HepG2 (cell line): ENCODE data around the gene EEF1E1.

ENCODE experiments used
- ARHGAP35 ChIP-seq: sonication (generic); formaldehyde crosslinking; IDR thresholded peaks from 2 replicates; pipeline ENCODE4 v1.9.0; 2022; ENCODE audit warnings: mild to moderate bottlenecking, inconsistent platforms, moderate library complexity, missing genetic modification reagents, borderline replicate concordance
- CREB1 ChIP-seq, 2 experiments: fragments of 450-650 bp in 1 of 2; IDR thresholded peaks; 2 replicates each; pipeline ENCODE4 v1.6.1; 2016 to 2017; ENCODE audit warnings: control low read depth in 1 of 2, mild to moderate bottlenecking in 1 of 2, missing compliant biosample characterization in 1 of 2, missing genetic modification characterization in 1 of 2
- EZH2 ChIP-seq: conservative IDR thresholded peaks from 2 replicates; pipeline ENCODE4 v1.6.1; 2012; ENCODE audit warnings: mild to moderate bottlenecking, low read depth, low read length, moderate library complexity
- MAFK ChIP-seq, 2 experiments: IDR thresholded peaks in 1 of 2; conservative IDR thresholded peaks in 1 of 2; 2 replicates each; pipeline ENCODE4 v1.6.1; 2011; ENCODE audit warnings: improper control_type of control experiment in 2 of 2, low read length in 2 of 2
- PRMT3 ChIP-seq: sonication (generic); formaldehyde crosslinking; IDR thresholded peaks from 2 replicates; pipeline ENCODE4 v1.8.1; 2022; ENCODE audit warnings: low read depth, mild to moderate bottlenecking, moderate library complexity, missing genetic modification reagents, borderline replicate concordance
- TOE1 ChIP-seq: sonication (generic); formaldehyde crosslinking; IDR thresholded peaks from 2 replicates; pipeline ENCODE4 v1.4.0; 2020; ENCODE audit warnings: mild to moderate bottlenecking, missing genetic modification reagents
- ZKSCAN1 ChIP-seq: fragments of 150-350 bp; IDR thresholded peaks from 2 replicates; pipeline ENCODE4 v1.6.1; 2014; ENCODE audit warnings: low read length
- ZNF496 ChIP-seq: sonication (generic); formaldehyde crosslinking; IDR thresholded peaks from 2 replicates; pipeline ENCODE4 v1.8.1; 2023; ENCODE audit warnings: mild to moderate bottlenecking, moderate library complexity, missing genetic modification reagents; ENCODE audit not compliant: insufficient replicate concordance
- ZNF703 ChIP-seq: sonication (generic); formaldehyde crosslinking; IDR thresholded peaks from 2 replicates; pipeline ENCODE4 v1.5.1; 2020; ENCODE audit warnings: missing genetic modification reagents, mild to moderate bottlenecking, moderate library complexity, borderline replicate concordance
- ZNF766 ChIP-seq: sonication (generic); formaldehyde crosslinking; IDR thresholded peaks from 2 replicates; pipeline ENCODE4 v1.5.0; 2020; ENCODE audit warnings: missing genetic modification reagents, borderline replicate concordance
- TF ChIP-seq, protein P1 (sequence below): sonication (generic); formaldehyde crosslinking; IDR thresholded peaks from 2 replicates; pipeline ENCODE4 v1.8.0; 2022; ENCODE audit warnings: mild to moderate bottlenecking, missing genetic modification reagents, moderate library complexity
- TF ChIP-seq, protein P2 (sequence below): sonication (generic); formaldehyde crosslinking; IDR thresholded peaks from 2 replicates; pipeline ENCODE4 v1.5.0; 2020; ENCODE audit warnings: mild to moderate bottlenecking, missing genetic modification reagents, moderate library complexity
- TF ChIP-seq, protein P3 (sequence below): sonication (generic); formaldehyde crosslinking; IDR thresholded peaks from 2 replicates; pipeline ENCODE4 v1.8.1; 2023; ENCODE audit warnings: missing genetic modification reagents, mild to moderate bottlenecking, borderline replicate concordance
- TF ChIP-seq, protein P4 (sequence below): sonication (generic); formaldehyde crosslinking; IDR thresholded peaks from 2 replicates; pipeline ENCODE4 v1.5.1; 2020; ENCODE audit warnings: missing genetic modification reagents, mild to moderate bottlenecking, borderline replicate concordance

DNA sequence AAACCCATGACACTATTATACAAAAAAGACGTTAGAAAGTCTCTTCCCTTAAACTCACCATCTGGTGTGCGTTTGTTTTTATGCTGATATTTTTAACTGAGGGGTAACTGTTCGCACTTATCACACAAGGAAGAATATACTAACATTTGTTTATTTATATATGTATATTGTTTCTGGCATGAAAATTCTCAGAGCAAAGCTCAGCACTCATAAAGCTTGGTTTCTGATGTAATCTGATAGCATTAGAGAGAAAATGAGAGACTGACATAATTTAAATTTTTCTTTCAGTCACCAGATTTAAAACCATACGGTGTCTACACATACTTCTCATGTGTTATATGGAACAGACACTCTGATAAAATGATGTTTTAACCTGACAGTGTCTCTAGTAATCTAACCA is 45.1 kb downstream of the EEF1E1 start:
- no peak for TF ChIP-seq PRMT3 (CRISPR knock-in tag)
- TF ChIP-seq ZKSCAN1, result no peak
- TF ChIP-seq, protein P1, sequence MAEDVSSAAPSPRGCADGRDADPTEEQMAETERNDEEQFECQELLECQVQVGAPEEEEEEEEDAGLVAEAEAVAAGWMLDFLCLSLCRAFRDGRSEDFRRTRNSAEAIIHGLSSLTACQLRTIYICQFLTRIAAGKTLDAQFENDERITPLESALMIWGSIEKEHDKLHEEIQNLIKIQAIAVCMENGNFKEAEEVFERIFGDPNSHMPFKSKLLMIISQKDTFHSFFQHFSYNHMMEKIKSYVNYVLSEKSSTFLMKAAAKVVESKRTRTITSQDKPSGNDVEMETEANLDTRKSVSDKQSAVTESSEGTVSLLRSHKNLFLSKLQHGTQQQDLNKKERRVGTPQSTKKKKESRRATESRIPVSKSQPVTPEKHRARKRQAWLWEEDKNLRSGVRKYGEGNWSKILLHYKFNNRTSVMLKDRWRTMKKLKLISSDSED, result no peak
- TF ChIP-seq, protein P2, sequence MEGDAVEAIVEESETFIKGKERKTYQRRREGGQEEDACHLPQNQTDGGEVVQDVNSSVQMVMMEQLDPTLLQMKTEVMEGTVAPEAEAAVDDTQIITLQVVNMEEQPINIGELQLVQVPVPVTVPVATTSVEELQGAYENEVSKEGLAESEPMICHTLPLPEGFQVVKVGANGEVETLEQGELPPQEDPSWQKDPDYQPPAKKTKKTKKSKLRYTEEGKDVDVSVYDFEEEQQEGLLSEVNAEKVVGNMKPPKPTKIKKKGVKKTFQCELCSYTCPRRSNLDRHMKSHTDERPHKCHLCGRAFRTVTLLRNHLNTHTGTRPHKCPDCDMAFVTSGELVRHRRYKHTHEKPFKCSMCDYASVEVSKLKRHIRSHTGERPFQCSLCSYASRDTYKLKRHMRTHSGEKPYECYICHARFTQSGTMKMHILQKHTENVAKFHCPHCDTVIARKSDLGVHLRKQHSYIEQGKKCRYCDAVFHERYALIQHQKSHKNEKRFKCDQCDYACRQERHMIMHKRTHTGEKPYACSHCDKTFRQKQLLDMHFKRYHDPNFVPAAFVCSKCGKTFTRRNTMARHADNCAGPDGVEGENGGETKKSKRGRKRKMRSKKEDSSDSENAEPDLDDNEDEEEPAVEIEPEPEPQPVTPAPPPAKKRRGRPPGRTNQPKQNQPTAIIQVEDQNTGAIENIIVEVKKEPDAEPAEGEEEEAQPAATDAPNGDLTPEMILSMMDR (CRISPR knock-in tag), result no peak
- TF ChIP-seq CREB1 (IDR thresholded peaks at IDR 0.05), result no peak
- no peak for TF ChIP-seq CREB1 (CRISPR knock-in tag; IDR thresholded peaks at IDR 0.05)
- TF ChIP-seq, protein P3, sequence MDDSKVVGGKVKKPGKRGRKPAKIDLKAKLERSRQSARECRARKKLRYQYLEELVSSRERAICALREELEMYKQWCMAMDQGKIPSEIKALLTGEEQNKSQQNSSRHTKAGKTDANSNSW, result no peak
- no peak for TF ChIP-seq TOE1 (CRISPR knock-in tag)
- no peak for TF ChIP-seq ZNF496 (CRISPR knock-in tag)
- TF ChIP-seq, protein P4, sequence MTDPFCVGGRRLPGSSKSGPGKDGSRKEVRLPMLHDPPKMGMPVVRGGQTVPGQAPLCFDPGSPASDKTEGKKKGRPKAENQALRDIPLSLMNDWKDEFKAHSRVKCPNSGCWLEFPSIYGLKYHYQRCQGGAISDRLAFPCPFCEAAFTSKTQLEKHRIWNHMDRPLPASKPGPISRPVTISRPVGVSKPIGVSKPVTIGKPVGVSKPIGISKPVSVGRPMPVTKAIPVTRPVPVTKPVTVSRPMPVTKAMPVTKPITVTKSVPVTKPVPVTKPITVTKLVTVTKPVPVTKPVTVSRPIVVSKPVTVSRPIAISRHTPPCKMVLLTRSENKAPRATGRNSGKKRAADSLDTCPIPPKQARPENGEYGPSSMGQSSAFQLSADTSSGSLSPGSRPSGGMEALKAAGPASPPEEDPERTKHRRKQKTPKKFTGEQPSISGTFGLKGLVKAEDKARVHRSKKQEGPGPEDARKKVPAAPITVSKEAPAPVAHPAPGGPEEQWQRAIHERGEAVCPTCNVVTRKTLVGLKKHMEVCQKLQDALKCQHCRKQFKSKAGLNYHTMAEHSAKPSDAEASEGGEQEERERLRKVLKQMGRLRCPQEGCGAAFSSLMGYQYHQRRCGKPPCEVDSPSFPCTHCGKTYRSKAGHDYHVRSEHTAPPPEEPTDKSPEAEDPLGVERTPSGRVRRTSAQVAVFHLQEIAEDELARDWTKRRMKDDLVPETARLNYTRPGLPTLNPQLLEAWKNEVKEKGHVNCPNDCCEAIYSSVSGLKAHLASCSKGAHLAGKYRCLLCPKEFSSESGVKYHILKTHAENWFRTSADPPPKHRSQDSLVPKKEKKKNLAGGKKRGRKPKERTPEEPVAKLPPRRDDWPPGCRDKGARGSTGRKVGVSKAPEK (CRISPR knock-in tag), result no peak
- TF ChIP-seq ZNF766, result no peak
- no peak for TF ChIP-seq EZH2
- TF ChIP-seq ARHGAP35, result no peak
- no peak for TF ChIP-seq MAFK (conservative IDR thresholded peaks at IDR 0.05 in 1 of 2, IDR thresholded peaks at IDR 0.05 in 1 of 2; ENCODE audit: low read length in 2 of 2)
- no peak for TF ChIP-seq ZNF703 (CRISPR knock-in tag)
